SK-N-DZ (cell line): Measurements from ENCODE around the gene EFHD2. TPM values are rescaled to one million over a fixed set of nuclear protein-coding genes. Genes with fewer than 3 reads are reported as not detected.
A peak's percentile ranks its signal among the peaks of the same experiment; 100 is the strongest.
"Not testable (repeated sequence)": the region's sequence is repeated elsewhere in the genome, so short reads cannot be mapped to it uniquely, and the experiment has no call there.

ENCODE experiments used
- DNase-seq: peaks from one replicate; pipeline ENCODE4 v3.0.0-alpha.2; 2015; ENCODE audit warnings: low spot score
- polyA plus RNA-seq, 2 experiments: library from polyadenylated mRNA; depleted of rRNA; stranded (reverse); fragments of >200 nt; gene quantifications; 2 replicates each; pipeline ENCODE4 v1.2.3, GENCODE V29; 2014

Gene EFHD2
- polyA plus RNA-seq (2014; cell fraction: cytosol; rRNA removed) = 13.7 and 15.2 TPM in 2 replicates
- 13.3 and 14.1 TPM in 2 replicates for polyA plus RNA-seq (2014; cell fraction: nucleus; rRNA removed)

- DNase-seq = peak; percentile 71
These were observed at the start of gene EFHD2 for GRCh38 chr1:15409388-15410222. Gene EFHD2, plus strand, starts transcription at chr1:15409888. Its CDS starts 84 bp downstream, at chr1:15409972.

GRCh38 chr1:15360700-15361099, 49.0 kb upstream of the EFHD2 start:
- DNase-seq = no peak

GRCh38 chr1:15362096-15362736, 47.5 kb upstream of the EFHD2 start:
- DNase-seq = no peak

- DNase-seq = no peak
These were observed 47.0 kb upstream of the EFHD2 start for GRCh38 chr1:15362737-15363128.

GRCh38 chr1:15364740-15365139, 44.9 kb upstream of the EFHD2 start:
- DNase-seq = no peak

GRCh38 chr1:15368888-15369287, 40.8 kb upstream of the EFHD2 start:
- no peak for DNase-seq

- DNase-seq = no peak
These were observed 39.4 kb upstream of the EFHD2 start for GRCh38 chr1:15370268-15370667.

- DNase-seq = no peak
These were observed 38.7 kb upstream of the EFHD2 start for GRCh38 chr1:15370781-15371520.

- DNase-seq = no peak
These were observed 37.8 kb upstream of the EFHD2 start for GRCh38 chr1:15371610-15372545.

GRCh38 chr1:15378729-15379128, 31.0 kb upstream of the EFHD2 start:
- DNase-seq = no peak

GRCh38 chr1:15379151-15379550, 30.5 kb upstream of the EFHD2 start:
- not testable (repeated sequence) for DNase-seq

- DNase-seq = peak; percentile 33
These were observed 28.8 kb upstream of the EFHD2 start for GRCh38 chr1:15380601-15381508.

GRCh38 chr1:15381805-15382204, 27.9 kb upstream of the EFHD2 start:
- peak; percentile 71 for DNase-seq

- DNase-seq = no peak
These were observed 26.8 kb upstream of the EFHD2 start for GRCh38 chr1:15382601-15383518.

GRCh38 chr1:15383810-15384209, 25.9 kb upstream of the EFHD2 start:
- no peak for DNase-seq

GRCh38 chr1:15384301-15384901, 25.3 kb upstream of the EFHD2 start:
- no peak for DNase-seq

- DNase-seq = no peak
These were observed 24.3 kb upstream of the EFHD2 start for GRCh38 chr1:15385420-15385819.

- DNase-seq = no peak
These were observed 23.4 kb upstream of the EFHD2 start for GRCh38 chr1:15386164-15386749.
